Measurements from ENCODE around the gene SUSD3. TPM values are rescaled to one million over a fixed set of nuclear protein-coding genes. Genes with fewer than 3 reads are reported as not detected.

The SUSD3 gene
- total and polyA plus RNA-seq, 2 donors (not counting 3 experiments of a cell fraction or from before 2014, with no cell fraction given): not detected

GRCh38 chr9:93093877-93094657 lies 35.6 kb downstream of the SUSD3 start:
- intact Hi-C loops (cut with micrococcal nuclease): loop anchor here (5.0 to 10.0 kb wide), 3 partner anchors 37 to 1071 kb away; partner anchors contain the start of genes IPPK and SUSD3

More at GRCh38 chr9:93093877-93094657, 35.6 kb downstream of the SUSD3 start:
- no TSS peak for BruUV-seq (replicated peaks)
- no peak overlapping the region for H3K4me3 ChIP-seq (replicated peaks in 1 of 3; ENCODE audit: insufficient read depth in 1 of 3, low read depth in 1 of 3, low read length in 3 of 3)
- dilution Hi-C loops (cut with MboI; ENCODE audit: extremely low pct_ligation_motif_present, low sequenced_read_pairs): no loop called here
- no peak overlapping the region for H3K4me2 ChIP-seq (ENCODE audit: insufficient read depth, low read length)
- H3K9me3 ChIP-seq (replicated peaks; ENCODE audit: control insufficient read depth, insufficient read depth, low read length): no peaks in the 10 kb centered on the region
- H2AFZ ChIP-seq (ENCODE audit: low read depth, low read length): no peak overlapping the region
- no peaks in the 10 kb centered on the region for H3K36me3 ChIP-seq (ENCODE audit: control insufficient read depth in 2 of 2, extremely low read depth in 1 of 2, insufficient read depth in 2 of 2, low read length in 2 of 2)
- peaks cover 20% of the 10 kb centered on the region for H3K79me2 ChIP-seq (ENCODE audit: control insufficient read depth, insufficient read depth, low read length)
- H3K9me1 ChIP-seq (replicated peaks; ENCODE audit: control insufficient read depth, extremely low read depth, insufficient read depth, low read length): no peaks in the 10 kb centered on the region
- no peaks in the 10 kb centered on the region for H4K20me1 ChIP-seq (replicated peaks; ENCODE audit: control insufficient read depth, extremely low read depth, insufficient read depth, low read length)
- DNase-seq (ENCODE audit: low read depth, low spot score): no peak
- H3K4me1 ChIP-seq (ENCODE audit: control insufficient read depth, extremely low read depth, insufficient read depth, low read length): peaks cover 29% of the 10 kb centered on the region
- TF ChIP-seq POLR2AphosphoS5 (IDR thresholded peaks at IDR 0.05; ENCODE audit: insufficient read depth, low read depth, low read length) (no peak), MYC (IDR thresholded peaks at IDR 0.05; ENCODE audit: low read depth, low read length) (no peak), GATA2 (IDR thresholded peaks at IDR 0.05; ENCODE audit: insufficient read depth, insufficient read length, low read depth, low read length) (no peak), POLR2A (IDR thresholded peaks at IDR 0.05; ENCODE audit: low read depth, low read length) (no peak), MAX (IDR thresholded peaks at IDR 0.05; ENCODE audit: insufficient read depth, insufficient read length) (no peak)
- TF ChIP-seq, protein P1, sequence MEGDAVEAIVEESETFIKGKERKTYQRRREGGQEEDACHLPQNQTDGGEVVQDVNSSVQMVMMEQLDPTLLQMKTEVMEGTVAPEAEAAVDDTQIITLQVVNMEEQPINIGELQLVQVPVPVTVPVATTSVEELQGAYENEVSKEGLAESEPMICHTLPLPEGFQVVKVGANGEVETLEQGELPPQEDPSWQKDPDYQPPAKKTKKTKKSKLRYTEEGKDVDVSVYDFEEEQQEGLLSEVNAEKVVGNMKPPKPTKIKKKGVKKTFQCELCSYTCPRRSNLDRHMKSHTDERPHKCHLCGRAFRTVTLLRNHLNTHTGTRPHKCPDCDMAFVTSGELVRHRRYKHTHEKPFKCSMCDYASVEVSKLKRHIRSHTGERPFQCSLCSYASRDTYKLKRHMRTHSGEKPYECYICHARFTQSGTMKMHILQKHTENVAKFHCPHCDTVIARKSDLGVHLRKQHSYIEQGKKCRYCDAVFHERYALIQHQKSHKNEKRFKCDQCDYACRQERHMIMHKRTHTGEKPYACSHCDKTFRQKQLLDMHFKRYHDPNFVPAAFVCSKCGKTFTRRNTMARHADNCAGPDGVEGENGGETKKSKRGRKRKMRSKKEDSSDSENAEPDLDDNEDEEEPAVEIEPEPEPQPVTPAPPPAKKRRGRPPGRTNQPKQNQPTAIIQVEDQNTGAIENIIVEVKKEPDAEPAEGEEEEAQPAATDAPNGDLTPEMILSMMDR (IDR thresholded peaks at IDR 0.05; ENCODE audit: extremely low read depth in 1 of 2, insufficient read depth in 1 of 2, low read depth in 1 of 2, low read length in 2 of 2): no peak
- no peaks in the 10 kb centered on the region for H3K27me3 ChIP-seq (ENCODE audit: control insufficient read depth in 2 of 2, insufficient read depth in 2 of 2, low read length in 2 of 2)
- CTCF ChIA-PET: no interaction called here
- POLR2A ChIA-PET: no interaction called here
- no peak for FAIRE-seq
- no peak overlapping the region for H3K27ac ChIP-seq (ENCODE audit: insufficient read depth, low read depth, low read length)
- no peak overlapping the region for H3K9ac ChIP-seq (replicated peaks; ENCODE audit: extremely low read depth, insufficient read depth, low read length)

Measured in endothelial cell of umbilical vein (primary cell).